GM18909 (cell line): Measurements from ENCODE around the gene NTN3.
"Not testable (repeated sequence)": the region's sequence is repeated elsewhere in the genome, so short reads cannot be mapped to it uniquely, and the experiment has no call there.

Experiments used
- ATAC-seq: cut with Tn5 transposase; IDR thresholded peaks from one replicate; pipeline ENCODE4 v1.9.1; 2021; ENCODE audit warnings: mild to moderate bottlenecking; ENCODE audit not compliant: unreplicated experiment, poor library complexity

Gene NTN3

GRCh38 chr16:2439598-2439997, 31.5 kb upstream of the NTN3 start:
- ATAC-seq = no peak

GRCh38 chr16:2441143-2441804, 29.8 kb upstream of the NTN3 start:
- ATAC-seq = not testable (repeated sequence)

GRCh38 chr16:2443555-2443954, 27.5 kb upstream of the NTN3 start:
- ATAC-seq = no peak

- no peak for ATAC-seq
Observed at GRCh38 chr16:2447920-2448583, 23.0 kb upstream of the NTN3 start.

- ATAC-seq = no peak
Observed at GRCh38 chr16:2449118-2449517, 22.0 kb upstream of the NTN3 start.

GRCh38 chr16:2450535-2450934, 20.6 kb upstream of the NTN3 start:
- no peak for ATAC-seq

- no peak for ATAC-seq
Observed at GRCh38 chr16:2450975-2451381, 20.1 kb upstream of the NTN3 start.

GRCh38 chr16:2451851-2452320, 19.2 kb upstream of the NTN3 start:
- no peak for ATAC-seq

GRCh38 chr16:2452650-2453049, 18.4 kb upstream of the NTN3 start:
- no peak for ATAC-seq

GRCh38 chr16:2455081-2455845, 15.8 kb upstream of the NTN3 start:
- ATAC-seq = no peak

GRCh38 chr16:2456551-2457153, 14.4 kb upstream of the NTN3 start:
- ATAC-seq = no peak

GRCh38 chr16:2457267-2457666, 13.8 kb upstream of the NTN3 start:
- ATAC-seq = no peak

GRCh38 chr16:2457946-2458345, 13.2 kb upstream of the NTN3 start:
- no peak for ATAC-seq

- no peak for ATAC-seq
Observed at GRCh38 chr16:2458887-2459646, 12.0 kb upstream of the NTN3 start.

GRCh38 chr16:2459647-2460390, 11.3 kb upstream of the NTN3 start, which contains the start of gene TEDC2:
TSS of gene TEDC2 (plus strand) at chr16:2460109. CDS start at chr16:2460145, 36 bp downstream.
- ATAC-seq = peak; percentile 84

- ATAC-seq = no peak
Observed at GRCh38 chr16:2460391-2460713, 10.7 kb upstream of the NTN3 start.

- no peak for ATAC-seq
Observed at GRCh38 chr16:2460916-2461315, 10.2 kb upstream of the NTN3 start.

GRCh38 chr16:2462031-2462866, 8.8 kb upstream of the NTN3 start:
- no peak for ATAC-seq

- no peak for ATAC-seq
Observed at GRCh38 chr16:2464333-2464732, 6.8 kb upstream of the NTN3 start.
